GM18867 (cell line): ENCODE measurements around the gene CAVIN1.
"Not testable (repeated sequence)": the region's sequence is repeated elsewhere in the genome, so short reads cannot be mapped to it uniquely, and the experiment has no call there.

Experiments used
- ATAC-seq: cut with Tn5 transposase; IDR thresholded peaks from one replicate; pipeline ENCODE4 v1.9.1; 2021; ENCODE audit warnings: mild to moderate bottlenecking, moderate library complexity; ENCODE audit not compliant: unreplicated experiment

CAVIN1 gene

GRCh38 chr17:42431758-42432161 lies 8.7 kb upstream of the CAVIN1 start:
- no peak for ATAC-seq

- no peak for ATAC-seq
Measured at GRCh38 chr17:42429726-42430447, 6.8 kb upstream of the CAVIN1 start.

GRCh38 chr17:42428141-42428944 lies 5.3 kb upstream of the CAVIN1 start:
- ATAC-seq = no peak

GRCh38 chr17:42424991-42425610 lies 2.0 kb upstream of the CAVIN1 start:
- no peak for ATAC-seq

- no peak for ATAC-seq
Measured at GRCh38 chr17:42423766-42424165, 710 bp upstream of the CAVIN1 start.

- no peak for ATAC-seq
Measured at GRCh38 chr17:42422412-42422957, 571 bp downstream of the CAVIN1 start.

- ATAC-seq = no peak
Measured at GRCh38 chr17:42421507-42422338, 1.3 kb downstream of the CAVIN1 start.

GRCh38 chr17:42421136-42421506 lies 1.9 kb downstream of the CAVIN1 start:
- ATAC-seq = no peak

- not testable (repeated sequence) for ATAC-seq
Measured at GRCh38 chr17:42417981-42418380, 5.1 kb downstream of the CAVIN1 start.

- no peak for ATAC-seq
Measured at GRCh38 chr17:42414704-42415409, 8.2 kb downstream of the CAVIN1 start.

- ATAC-seq = no peak
Measured at GRCh38 chr17:42413464-42414040, 9.5 kb downstream of the CAVIN1 start.

GRCh38 chr17:42411905-42412679 lies 11.0 kb downstream of the CAVIN1 start:
- ATAC-seq = no peak

GRCh38 chr17:42411361-42411760 lies 11.7 kb downstream of the CAVIN1 start:
- ATAC-seq = no peak

- ATAC-seq = no peak
Measured at GRCh38 chr17:42410319-42410685, 12.8 kb downstream of the CAVIN1 start.

- no peak for ATAC-seq
Measured at GRCh38 chr17:42409523-42410318, 13.3 kb downstream of the CAVIN1 start.

- no peak for ATAC-seq
Measured at GRCh38 chr17:42408061-42408460, 15.0 kb downstream of the CAVIN1 start.

GRCh38 chr17:42407289-42407836 lies 15.7 kb downstream of the CAVIN1 start:
- no peak for ATAC-seq
